Pancreas (tissue), 10 donors: ENCODE results near the gene CTSZ. TPM values are rescaled to one million over a fixed set of nuclear protein-coding genes. Genes with fewer than 3 reads are reported as not detected.

ENCODE experiments used
- ATAC-seq, 4 donors: fragments of 200-7000 bp; cut with Tn5 transposase; one replicate each; pipeline versions ENCODE4 v1.8.0 to v1.9.1; 2020; ENCODE audit warnings: mild to moderate bottlenecking in 4 of 4, moderate library complexity in 4 of 4
- DNase-seq, 6 donors: peaks; one replicate each; pipeline ENCODE4 v3.0.0-alpha.2; 2020
- FAIRE-seq: peaks from 2 replicates; lab custom pipeline; 2012; peaks lifted over from hg19 to GRCh38; lab: Jason Lieb, UNC
- H3K27ac ChIP-seq, 4 donors: fragments of 200-600 bp; sonication (generic); 1 replicate in 3 of 4; 2 replicates in 1 of 4; pipeline versions ENCODE4 v1.5.0 to v1.8.0; 2020
- H3K27me3 ChIP-seq, 4 donors: fragments of 200-600 bp; one replicate each; pipeline ENCODE4 v1.8.0; 2021
- H3K36me3 ChIP-seq, 3 donors: fragments of 200-600 bp; sonication (generic) in 1 of 3; one replicate each; pipeline versions ENCODE4 v1.5.0 to v1.8.0; 2020 to 2021
- H3K4me1 ChIP-seq, 3 donors: fragments of 200-600 bp; one replicate each; pipeline ENCODE4 v1.8.0; 2021
- H3K4me3 ChIP-seq, 4 donors: fragments of 200-600 bp; sonication (generic) in 2 of 4; one replicate each; pipeline versions ENCODE4 v1.5.0 to v1.8.0; 2020 to 2021
- H3K9me3 ChIP-seq, 4 donors: fragments of 200-600 bp; one replicate each; pipeline ENCODE4 v1.8.0; 2021
- CTCF ChIP-seq, 4 donors: fragments of 200-600 bp; sonication (generic) in 3 of 4; IDR thresholded peaks; one replicate each; pipeline versions ENCODE4 v1.5.0 to v1.8.0; 2021; ENCODE audit warnings: antibody characterized with exemption in 4 of 4
- WGBS, 2 donors: extraction: QIAGEN DNeasy Blood & Tissue Kit; methylation state at CpG; one replicate each; pipeline ENCODE4 v1.1.7; 2013; 5-methylcytosine and 5-hydroxymethylcytosine counted together
- intact Hi-C, 3 donors: fragments of 100-400 bp; cut with DNase I; formaldehyde crosslinking; loops; one replicate each; pipeline versions ENCODE4 v1.11.1 to v1.14.2; 2022
- polyA plus RNA-seq, 2 donors: library from polyadenylated mRNA; stranded (reverse); fragments of 200-250 nt; gene quantifications; one replicate each; pipeline ENCODE4 v1.2.3, GENCODE V29; 2013
- total RNA-seq, 6 donors: library from RNA; stranded (reverse); fragmentation: NEBNext Ultra II Directional in 4 of 6; extraction: Animal tissue kit (Norgen Biotek cat#: 25700) in 4 of 6; gene quantifications; one replicate each; pipeline versions ENCODE4 v1.2.1 to v1.2.4, GENCODE V29; 2021 to 2023
- donor health status: healthy with polysubstance abuse.
- donor health status: DM: no; HTN: no; CAD: no; lungs with moderate emphysema.
- donor health status: DM: no; HTN: no; CAD: no.
- donor health status: control.
- donor health status: control.
- donor health status: Bipolar disorder and iron deficiency.
- donor health status: DM: yes; HTN: yes; CAD: no.
- donor health status: DM: no; HTN: no; CAD: no.
- donor health status: DM: no; HTN: no; CAD: no.
- donor health status: DM: yes; HTN: yes; CAD: no.

The CTSZ gene
- total and polyA plus RNA-seq, 8 donors = 33.7 to 107 (median 51.5) TPM

GRCh38 chr20:58945965-58946631 lies 61.0 kb downstream of the CTSZ start:
- H3K4me3 ChIP-seq = no peak overlapping the region
- intact Hi-C loops = no loop called here
- no peak for TF ChIP-seq CTCF (IDR thresholded peaks at IDR 0.05)
- H3K27me3 ChIP-seq = no peaks in the 10 kb centered on the region
- no peaks in the 10 kb centered on the region for H3K9me3 ChIP-seq
- no peaks in the 10 kb centered on the region for H3K4me1 ChIP-seq
- FAIRE-seq (no peak), DNase-seq (no peak), ATAC-seq (no peak)
- no peak overlapping the region for H3K27ac ChIP-seq
- WGBS, 2 donors = 68 to 77% methylated on average over 10 of the region's 10 CpGs
- H3K36me3 ChIP-seq = no peaks in the 10 kb centered on the region

Other genes starting within 250 kb of the CTSZ start
- gene GNAS-AS1, start 156.4 kb downstream of the CTSZ start, total RNA-seq = under 1 TPM; 0.47 to 0.84 (median 0.53) TPM
- gene GNAS-AS1, start 156.4 kb downstream of the CTSZ start, polyA plus RNA-seq = 1 to 10 TPM in 1 of 2 donors, under 1 TPM in 1; 0.68 to 2.8 TPM
- gene GNAS, start 154.5 kb downstream of the CTSZ start, total RNA-seq = 100 to 1,000 TPM; 349 to 850 (median 535) TPM
- 1,000 to 10,000 TPM; 1,207 to 2,220 TPM for gene GNAS, start 154.5 kb downstream of the CTSZ start, polyA plus RNA-seq
- 10 to 100 TPM; 17.3 to 42.3 (median 25.2) TPM for gene NELFCD, start 26.0 kb downstream of the CTSZ start, total RNA-seq
- gene NELFCD, start 26.0 kb downstream of the CTSZ start, polyA plus RNA-seq = 10 to 100 TPM; 41.7 to 66.4 TPM
- gene TUBB1, start 12.2 kb upstream of the CTSZ start, total RNA-seq = under 1 TPM in 5 of 6 donors, not detected in 1; 0.04 to 0.21 (median 0.09) TPM
- 1 to 10 TPM in 1 of 2 donors, under 1 TPM in 1; 0.15 to 1.2 TPM for gene TUBB1, start 12.2 kb upstream of the CTSZ start, polyA plus RNA-seq
- gene ATP5F1E, start 25.1 kb upstream of the CTSZ start, total RNA-seq = 10 to 100 TPM; 11.2 to 28.2 (median 21.7) TPM
- 10 to 100 TPM; 25.5 to 38.0 TPM for gene ATP5F1E, start 25.1 kb upstream of the CTSZ start, polyA plus RNA-seq
- gene PRELID3B, start 35.5 kb upstream of the CTSZ start, total RNA-seq = 10 to 100 TPM; 12.6 to 23.2 (median 18.9) TPM
- gene PRELID3B, start 35.5 kb upstream of the CTSZ start, polyA plus RNA-seq = 10 to 100 TPM in 1 of 2 donors, 1 to 10 TPM in 1; 8.4 to 24.9 TPM
- under 1 TPM; 0.04 to 0.23 (median 0.13) TPM for gene ZNF831, start 156.6 kb upstream of the CTSZ start, total RNA-seq
- under 1 TPM; 0.16 to 0.19 TPM for gene ZNF831, start 156.6 kb upstream of the CTSZ start, polyA plus RNA-seq